ENCODE data around the gene SPACA4.

- TF ChIP-seq CTCF (IDR thresholded peaks at IDR 0.05) (no peak), POLR2A (IDR thresholded peaks at IDR 0.05) (no peak)
These were observed 9.5 kb downstream of the SPACA4 start for GRCh38 chr19:48616041-48616436.
